ENCODE data around the gene UBE2D2. TPM values are rescaled to one million over a fixed set of nuclear protein-coding genes. Genes with fewer than 3 reads are reported as not detected.
"Not testable (repeated sequence)": the region's sequence is repeated elsewhere in the genome, so short reads cannot be mapped to it uniquely, and the experiment has no call there.

The UBE2D2 gene
- total RNA-seq, 1 donor from 2014 or later: 118 TPM

DNA sequence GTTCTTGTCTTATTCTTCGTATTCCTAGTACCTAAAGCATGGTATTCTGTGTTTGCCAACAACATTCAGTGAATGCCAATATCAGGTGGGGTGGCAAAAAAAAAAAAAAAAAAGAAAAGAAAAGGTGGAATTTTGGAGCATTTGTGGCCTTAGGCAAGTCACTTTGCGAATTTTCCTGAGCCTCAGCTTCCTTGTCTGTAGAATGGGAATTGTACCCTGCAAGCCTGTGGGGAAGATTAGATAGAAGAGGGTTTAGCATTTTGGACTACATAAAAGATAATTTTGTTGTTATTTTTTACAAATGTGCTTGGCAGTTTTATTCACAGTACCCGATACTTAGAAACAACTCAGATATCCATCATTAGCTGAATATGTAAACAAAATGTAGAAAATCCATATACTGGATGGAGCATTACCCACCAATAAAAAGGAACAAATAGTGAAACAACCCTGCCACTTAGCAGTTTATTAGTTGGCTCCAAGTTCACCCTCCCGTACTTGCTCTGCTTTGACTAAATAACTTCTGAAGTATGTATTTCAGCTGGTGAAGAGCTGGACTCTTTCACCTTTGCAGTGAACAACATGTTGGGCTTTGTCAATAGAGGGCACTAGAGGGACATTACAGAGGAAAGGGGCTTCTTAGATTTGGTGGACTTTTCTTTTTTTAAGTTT is 13.6 kb downstream of the UBE2D2 start:
- DNase-seq: no peak
- ATAC-seq: peak; percentile 59
- intact Hi-C loops (cut with micrococcal nuclease): loop anchor here (10.0 kb wide), 1 partner anchor 50 kb away; no protein-coding TSS in a partner anchor

- intact Hi-C loops (cut with micrococcal nuclease): loop anchor here (10.0 kb wide), 1 partner anchor 50 kb away; no protein-coding TSS in a partner anchor
- DNase-seq (no peak), ATAC-seq (no peak)
Observed at GRCh38 chr5:139575313-139575646, 14.1 kb downstream of the UBE2D2 start.

- DNase-seq: no peak
- peak; percentile 20 for ATAC-seq
- intact Hi-C loops (cut with micrococcal nuclease): loop anchor here (10.0 kb wide), 1 partner anchor 49 kb away; no protein-coding TSS in a partner anchor
Observed at GRCh38 chr5:139575751-139576150, 14.6 kb downstream of the UBE2D2 start.

GRCh38 chr5:139577689-139578290 is 16.7 kb downstream of the UBE2D2 start:
- ATAC-seq: no peak
- intact Hi-C loops (cut with micrococcal nuclease): loop anchor here (10.0 kb wide), 1 partner anchor 47 kb away; no protein-coding TSS in a partner anchor
- DNase-seq: no peak

DNA sequence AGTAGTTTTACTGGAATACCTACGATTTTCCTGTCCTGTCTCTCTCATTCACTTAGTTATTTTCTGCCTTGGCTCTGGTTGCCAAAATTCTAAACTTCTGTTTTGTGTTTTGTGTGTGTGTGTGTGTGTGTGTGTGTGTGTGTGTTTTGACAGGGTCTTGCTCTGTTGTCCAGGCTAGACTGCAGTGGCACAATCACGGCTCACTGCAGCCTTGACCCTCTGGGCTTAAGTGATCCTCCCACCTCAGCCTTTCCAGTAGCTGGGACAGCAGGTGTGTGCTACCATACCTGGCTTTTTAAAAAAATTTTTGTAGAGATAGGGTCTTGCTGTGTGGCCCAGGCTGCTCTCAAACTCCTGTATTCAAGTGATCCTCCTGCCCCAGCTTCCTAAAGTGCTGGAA is 17.2 kb downstream of the UBE2D2 start:
- no peak for ATAC-seq
- intact Hi-C loops (cut with micrococcal nuclease): loop anchor here (10.0 kb wide), 1 partner anchor 46 kb away; no protein-coding TSS in a partner anchor

DNA sequence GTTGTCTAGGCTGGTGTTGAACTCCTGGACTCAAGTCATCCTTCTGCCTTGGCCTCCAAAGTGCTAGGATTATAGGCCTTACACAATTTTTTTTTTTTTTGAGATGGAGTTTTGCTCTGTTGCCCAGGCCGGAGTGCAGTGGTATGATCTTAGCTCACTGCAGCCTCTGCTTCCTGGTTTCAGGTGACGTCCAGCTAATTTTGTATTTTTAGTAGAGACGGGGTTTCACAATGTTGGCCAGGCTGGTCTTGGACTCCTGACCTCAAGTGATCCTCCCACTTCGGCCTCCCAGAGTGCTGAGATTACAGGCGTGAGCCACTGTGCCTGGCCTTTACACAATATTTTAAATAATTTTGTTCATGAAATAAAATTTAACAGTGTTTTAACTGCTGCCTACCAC is 21.0 kb downstream of the UBE2D2 start:
- DNase-seq; ATAC-seq; intact Hi-C loops (cut with micrococcal nuclease): not testable (repeated sequence)

More for the DNA sequence above, 17.2 kb downstream of the UBE2D2 start:
- DNase-seq: no peak

GRCh38 chr5:139584137-139584536 is 23.0 kb downstream of the UBE2D2 start:
- intact Hi-C loops (cut with micrococcal nuclease): no loop called here
- DNase-seq: no peak
- no peak for ATAC-seq

DNA sequence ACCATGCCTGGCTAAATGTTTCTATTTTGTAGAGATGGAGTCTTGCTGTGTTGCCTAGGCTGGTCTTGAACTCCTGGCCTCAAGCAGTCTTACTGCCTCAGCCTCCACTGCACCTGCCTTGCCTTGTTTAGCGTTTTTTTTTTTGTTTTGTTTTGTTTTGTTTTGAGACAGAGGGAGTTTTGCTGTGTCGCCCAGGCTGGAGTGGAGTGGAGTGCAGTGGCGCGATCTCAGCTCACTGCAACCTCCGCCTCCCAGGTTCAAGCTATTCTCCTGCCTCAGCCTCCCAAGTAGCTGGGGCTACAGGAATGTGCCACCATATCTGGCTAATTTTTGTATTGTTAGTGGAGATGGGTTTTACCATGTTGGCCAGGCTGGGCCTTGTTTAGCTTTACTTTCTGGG is 27.0 kb downstream of the UBE2D2 start:
- ATAC-seq; DNase-seq; intact Hi-C loops (cut with micrococcal nuclease): not testable (repeated sequence)

DNA sequence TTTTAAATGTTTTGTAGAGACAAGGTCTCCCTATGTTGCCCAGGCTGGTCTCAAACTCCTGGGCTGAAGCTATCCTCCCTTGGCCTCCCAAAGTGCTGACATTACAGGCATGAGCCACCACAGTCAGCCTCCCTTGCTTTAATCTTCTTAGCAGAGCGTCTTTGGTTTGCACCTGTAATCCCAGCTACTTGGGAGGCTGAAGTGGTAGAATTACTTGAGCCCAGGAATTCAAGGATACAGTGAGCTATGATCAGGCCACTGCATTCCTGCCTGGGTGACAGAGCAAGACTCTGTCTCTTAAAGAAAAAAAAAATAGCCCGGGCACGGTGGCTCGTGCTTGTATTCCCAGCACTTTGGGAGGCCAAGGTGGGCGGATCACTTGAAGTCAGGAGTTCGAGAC is 27.8 kb downstream of the UBE2D2 start:
- DNase-seq (no peak), ATAC-seq (no peak)
- intact Hi-C loops (cut with micrococcal nuclease): no loop called here

GRCh38 chr5:139592289-139592688 is 31.1 kb downstream of the UBE2D2 start:
- intact Hi-C loops (cut with micrococcal nuclease): no loop called here
- DNase-seq: no peak
- no peak for ATAC-seq

DNA sequence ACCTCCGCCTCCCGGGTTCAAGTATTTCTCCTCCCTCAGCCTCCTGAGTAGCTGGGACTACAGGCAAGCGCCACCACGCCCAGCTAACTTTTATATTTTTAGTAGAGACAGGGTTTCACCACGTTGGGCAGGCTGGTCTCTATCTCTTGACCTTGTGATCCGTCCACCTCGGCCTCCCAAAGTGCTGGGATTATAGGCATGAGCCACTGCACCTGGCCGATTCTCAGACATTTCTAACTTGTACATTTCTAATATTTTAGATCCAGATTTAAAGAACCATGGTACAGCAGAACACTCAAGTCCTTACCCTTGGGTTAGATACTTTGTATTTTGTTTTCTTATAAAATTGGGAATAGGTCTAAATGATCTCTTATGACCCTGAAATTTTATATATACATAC is 31.9 kb downstream of the UBE2D2 start:
- DNase-seq; intact Hi-C loops (cut with micrococcal nuclease); ATAC-seq: not testable (repeated sequence)

- ATAC-seq: no peak
- intact Hi-C loops (cut with micrococcal nuclease): no loop called here
- no peak for DNase-seq
Observed at GRCh38 chr5:139593716-139594319, 32.7 kb downstream of the UBE2D2 start.

DNA sequence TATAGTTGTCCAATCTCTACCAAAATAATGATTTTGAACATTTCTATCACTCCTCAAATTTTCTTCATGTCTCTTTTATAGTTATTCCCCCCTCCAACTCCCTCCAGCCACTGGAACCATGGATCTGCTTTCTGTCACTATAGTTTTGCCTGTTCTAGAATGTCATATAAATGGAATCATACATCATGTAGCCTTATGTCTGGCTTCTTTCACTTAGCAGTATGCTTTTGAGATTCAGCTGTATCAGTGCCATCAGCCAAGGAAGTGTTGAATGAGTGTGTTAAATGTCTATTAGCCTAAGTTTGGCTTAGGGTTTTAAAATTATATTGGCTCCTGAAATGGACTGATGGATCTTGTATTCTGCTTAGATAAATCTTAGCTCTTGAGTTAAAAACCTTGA is 36.0 kb downstream of the UBE2D2 start:
- intact Hi-C loops (cut with micrococcal nuclease): no loop called here
- DNase-seq (no peak), ATAC-seq (peak; percentile 37)

- ATAC-seq; intact Hi-C loops (cut with micrococcal nuclease); DNase-seq: not testable (repeated sequence)
Observed at GRCh38 chr5:139598601-139598965, 37.4 kb downstream of the UBE2D2 start.

DNA sequence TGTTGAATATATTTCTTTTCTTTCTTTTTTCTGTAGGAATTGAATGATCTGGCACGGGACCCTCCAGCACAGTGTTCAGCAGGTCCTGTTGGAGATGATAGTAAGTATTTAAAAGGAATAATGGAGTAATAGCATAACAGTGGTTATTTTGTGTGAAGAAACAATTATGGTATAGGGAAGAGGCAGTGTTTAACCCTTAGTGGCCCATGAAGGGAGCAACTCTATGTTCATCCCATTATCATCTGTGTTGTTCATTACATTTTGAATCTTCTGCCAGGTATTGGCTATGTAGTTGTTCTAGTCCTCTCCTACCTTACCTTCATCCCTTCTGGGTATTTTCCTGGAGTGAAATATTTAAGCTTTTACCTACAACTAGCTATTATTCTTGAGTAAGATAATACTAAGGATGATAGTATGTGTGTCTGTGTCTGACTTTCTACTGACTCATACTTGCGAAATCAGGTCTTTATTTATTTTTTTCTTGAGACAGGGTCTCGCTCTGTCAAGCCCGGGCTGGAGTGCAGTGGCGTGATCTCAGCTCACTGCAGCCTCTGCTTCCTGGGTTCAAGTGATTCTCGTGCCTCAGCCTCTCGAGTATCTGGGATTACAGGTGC is 39.3 kb downstream of the UBE2D2 start:
- ATAC-seq (no peak), DNase-seq (no peak)
- intact Hi-C loops (cut with micrococcal nuclease): no loop called here

DNA sequence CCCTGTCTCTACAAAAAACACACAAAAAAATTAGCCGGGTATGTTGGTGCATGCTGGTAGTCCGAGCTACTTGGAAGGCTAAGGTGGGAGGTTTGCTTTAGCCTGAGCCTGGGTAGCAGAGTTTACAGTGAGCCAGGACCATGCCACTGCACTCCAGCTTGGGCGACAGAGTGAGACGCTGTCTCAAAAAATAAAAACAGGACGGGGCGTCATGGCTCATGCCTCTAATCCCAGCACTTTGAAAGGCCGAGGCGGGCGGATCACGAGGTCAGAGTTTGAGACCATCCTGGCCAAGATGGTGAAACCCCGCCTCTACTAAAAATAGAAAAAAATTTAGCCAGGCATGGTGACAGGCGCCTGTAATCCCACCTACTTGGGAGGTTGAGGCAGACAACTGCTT is 40.3 kb downstream of the UBE2D2 start:
- intact Hi-C loops (cut with micrococcal nuclease): no loop called here
- DNase-seq (peak; percentile 39), ATAC-seq (peak; percentile 60)

DNA sequence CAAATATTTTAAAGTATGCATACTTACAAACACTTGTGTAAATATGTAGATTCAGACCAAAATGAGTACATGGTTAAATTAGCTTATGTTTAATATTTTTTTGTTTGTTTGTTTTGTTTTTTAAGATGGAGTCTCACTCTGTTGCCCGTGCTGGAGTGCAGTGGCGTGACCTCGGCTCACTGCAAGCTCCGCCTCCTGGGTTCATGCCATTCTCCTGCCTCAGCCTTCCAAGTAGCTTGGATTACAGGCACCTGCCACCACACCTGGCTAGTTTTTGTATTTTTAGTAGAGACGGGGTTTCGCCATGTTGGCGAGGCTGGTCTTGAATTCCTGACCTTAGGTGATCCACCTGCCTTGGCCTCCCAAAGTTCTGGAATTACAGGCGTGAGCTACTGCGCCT is 40.8 kb downstream of the UBE2D2 start:
- intact Hi-C loops (cut with micrococcal nuclease); DNase-seq; ATAC-seq: not testable (repeated sequence)

DNA sequence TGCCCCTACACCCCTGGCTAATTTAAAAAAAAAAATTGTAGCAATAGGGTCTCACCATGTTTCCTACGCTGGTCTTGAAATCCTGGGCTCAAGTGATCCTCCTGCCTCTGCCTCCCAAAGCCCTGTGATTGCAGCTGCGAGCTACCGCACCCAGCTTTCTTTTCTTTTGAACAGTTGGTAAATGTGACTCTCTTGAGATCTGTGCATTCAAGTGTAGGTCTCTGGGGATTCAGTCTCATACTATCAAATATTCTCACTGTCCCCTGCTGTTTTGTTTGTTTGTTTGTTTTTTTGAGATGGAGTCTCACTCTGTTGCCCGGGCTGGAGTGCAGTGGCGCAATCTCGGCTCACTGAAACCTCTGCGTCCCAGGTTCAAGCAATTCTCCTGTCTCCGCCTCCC is 44.7 kb downstream of the UBE2D2 start:
- no peak for ATAC-seq

GRCh38 chr5:139611703-139612584 is 50.8 kb downstream of the UBE2D2 start:
- intact Hi-C loops (cut with micrococcal nuclease): no loop called here
- ATAC-seq (no peak), DNase-seq (no peak)

More for the DNA sequence above, 44.7 kb downstream of the UBE2D2 start:
- DNase-seq: no peak
- intact Hi-C loops (cut with micrococcal nuclease): no loop called here
